Stimulated activated naive CD8-positive, alpha-beta T cell treated with anti-CD3 and anti-CD28 coated beads, Interleukin-15, amount 100 ng/mL, for 72 hours (primary cell): ENCODE measurements around the gene EXOC1L.
A peak's percentile ranks its signal among the peaks of the same experiment; 100 is the strongest.

Source experiments
- ATAC-seq: fragments of 150-1000 bp; cut with Tn5 transposase; 2 replicates; pipeline ENCODE4 v1.10.0; 2021; ENCODE audit warnings: mild to moderate bottlenecking, moderate library complexity
- DNase-seq, 2 donors: peaks; one replicate each; pipeline ENCODE4 v3.0.0; 2021 to 2022
- H3K27ac Mint-ChIP-seq, 2 donors: one replicate each; pipeline ENCODE4 v1.8.0; 2022; ENCODE audit warnings: mild to moderate bottlenecking in 2 of 2, mixed read lengths in 2 of 2, moderate library complexity in 2 of 2
- H3K27me3 Mint-ChIP-seq: one replicate; pipeline ENCODE4 v1.8.0; 2022; ENCODE audit warnings: mixed read lengths
- H3K4me1 Mint-ChIP-seq: one replicate; pipeline ENCODE4 v1.8.0; 2022; ENCODE audit warnings: mild to moderate bottlenecking, mixed read lengths
- H3K4me3 Mint-ChIP-seq, 2 donors: one replicate each; pipeline ENCODE4 v1.8.0; 2022; ENCODE audit warnings: mild to moderate bottlenecking in 2 of 2, mixed read lengths in 2 of 2, moderate library complexity in 1 of 2
- H3K9me3 Mint-ChIP-seq, 2 donors: one replicate each; pipeline ENCODE4 v1.8.0; 2022; ENCODE audit warnings: mixed read lengths in 2 of 2

The EXOC1L gene

GRCh38 chr4:55857586-55857985 lies 38.0 kb downstream of the EXOC1L start:
- no peak for DNase-seq
- Mint-ChIP-seq H3K27ac (no peak overlapping the region), H3K27me3 (no peaks in the 10 kb centered on the region), H3K9me3 (no peaks in the 10 kb centered on the region), H3K4me3 (no peak overlapping the region), H3K4me1 (peaks cover 15% of the 10 kb centered on the region)
- ATAC-seq: no peak

GRCh38 chr4:55859711-55860110 lies 40.1 kb downstream of the EXOC1L start:
- H3K9me3 Mint-ChIP-seq: no peaks in the 10 kb centered on the region
- DNase-seq (no peak), ATAC-seq (no peak)
- H3K4me1 Mint-ChIP-seq: peaks cover 8% of the 10 kb centered on the region
- no peak overlapping the region for H3K4me3 Mint-ChIP-seq
- no peaks in the 10 kb centered on the region for H3K27me3 Mint-ChIP-seq
- no peak overlapping the region for H3K27ac Mint-ChIP-seq

- Mint-ChIP-seq H3K27me3 (no peaks in the 10 kb centered on the region), H3K27ac (no peak overlapping the region), H3K4me3 (no peak overlapping the region), H3K4me1 (peaks cover 26% of the 10 kb centered on the region), H3K9me3 (no peaks in the 10 kb centered on the region)
- ATAC-seq (peak; percentile 59), DNase-seq (no peak)
These were observed 45.1 kb downstream of the EXOC1L start for GRCh38 chr4:55864577-55865223.

GRCh38 chr4:55865228-55865806 lies 45.7 kb downstream of the EXOC1L start:
- ATAC-seq: no peak

GRCh38 chr4:55866290-55866907 lies 46.8 kb downstream of the EXOC1L start:
- peak; percentile 94 for ATAC-seq

More at GRCh38 chr4:55865228-55865806, 45.7 kb downstream of the EXOC1L start:
- Mint-ChIP-seq H3K27me3 (no peaks in the 10 kb centered on the region), H3K9me3 (no peaks in the 10 kb centered on the region), H3K4me1 (peaks cover 26% of the 10 kb centered on the region), H3K27ac (no peak overlapping the region), H3K4me3 (no peak overlapping the region)
- DNase-seq: no peak

GRCh38 chr4:55866973-55867574 lies 47.5 kb downstream of the EXOC1L start:
- H3K4me3 Mint-ChIP-seq: no peak overlapping the region
- ATAC-seq (peak; percentile 80), DNase-seq (peak in 1 of 2 donors; percentile 26)
- H3K4me1 Mint-ChIP-seq: peaks cover 18% of the 10 kb centered on the region
- no peak overlapping the region for H3K27ac Mint-ChIP-seq
- H3K27me3 Mint-ChIP-seq: no peaks in the 10 kb centered on the region
- no peaks in the 10 kb centered on the region for H3K9me3 Mint-ChIP-seq

More at GRCh38 chr4:55866290-55866907, 46.8 kb downstream of the EXOC1L start:
- H3K9me3 Mint-ChIP-seq: no peaks in the 10 kb centered on the region
- H3K4me3 Mint-ChIP-seq: no peak overlapping the region
- H3K4me1 Mint-ChIP-seq: peaks cover 20% of the 10 kb centered on the region
- no peak for DNase-seq
- no peaks in the 10 kb centered on the region for H3K27me3 Mint-ChIP-seq
- H3K27ac Mint-ChIP-seq: peak overlapping the region in 1 of 2 donors; percentile 1

GRCh38 chr4:55868581-55869090 lies 49.0 kb downstream of the EXOC1L start:
- Mint-ChIP-seq H3K4me3 (no peak overlapping the region), H3K9me3 (no peaks in the 10 kb centered on the region), H3K27me3 (no peaks in the 10 kb centered on the region), H3K27ac (peak overlapping the region in 1 of 2 donors; percentile 69), H3K4me1 (peaks cover 18% of the 10 kb centered on the region)
- ATAC-seq (no peak), DNase-seq (no peak)

GRCh38 chr4:55871299-55871800 lies 51.8 kb downstream of the EXOC1L start:
- DNase-seq: no peak
- H3K9me3 Mint-ChIP-seq: no peaks in the 10 kb centered on the region

GRCh38 chr4:55874831-55875230 lies 55.2 kb downstream of the EXOC1L start:
- Mint-ChIP-seq H3K27me3 (no peaks in the 10 kb centered on the region), H3K9me3 (no peaks in the 10 kb centered on the region), H3K4me1 (no peaks in the 10 kb centered on the region), H3K4me3 (no peak overlapping the region), H3K27ac (no peak overlapping the region)
- no peak for ATAC-seq
- no peak for DNase-seq

More at GRCh38 chr4:55871299-55871800, 51.8 kb downstream of the EXOC1L start:
- Mint-ChIP-seq H3K4me3 (no peak overlapping the region), H3K27ac (no peak overlapping the region), H3K27me3 (no peaks in the 10 kb centered on the region), H3K4me1 (peaks cover 7% of the 10 kb centered on the region)
- ATAC-seq: no peak

GRCh38 chr4:55876387-55876786 lies 56.8 kb downstream of the EXOC1L start:
- Mint-ChIP-seq H3K4me3 (no peak overlapping the region), H3K27ac (no peak overlapping the region), H3K27me3 (no peaks in the 10 kb centered on the region), H3K9me3 (no peaks in the 10 kb centered on the region), H3K4me1 (no peaks in the 10 kb centered on the region)
- no peak for DNase-seq
- ATAC-seq: no peak

GRCh38 chr4:55879224-55879623 lies 59.6 kb downstream of the EXOC1L start:
- peak overlapping the region in 1 of 2 donors; percentile 13 for H3K27ac Mint-ChIP-seq
- no peak overlapping the region for H3K4me3 Mint-ChIP-seq
- no peak for DNase-seq
- ATAC-seq: no peak
- H3K9me3 Mint-ChIP-seq: no peaks in the 10 kb centered on the region
- no peaks in the 10 kb centered on the region for H3K27me3 Mint-ChIP-seq
- no peaks in the 10 kb centered on the region for H3K4me1 Mint-ChIP-seq

- no peaks in the 10 kb centered on the region for H3K4me1 Mint-ChIP-seq
- ATAC-seq: no peak
- no peaks in the 10 kb centered on the region for H3K9me3 Mint-ChIP-seq
- H3K27me3 Mint-ChIP-seq: no peaks in the 10 kb centered on the region
- DNase-seq: no peak
- H3K27ac Mint-ChIP-seq: peak overlapping the region in 1 of 2 donors; percentile 31
- H3K4me3 Mint-ChIP-seq: no peak overlapping the region
These were observed 61.2 kb downstream of the EXOC1L start for GRCh38 chr4:55880652-55881280.

GRCh38 chr4:55884093-55884850 lies 64.7 kb downstream of the EXOC1L start:
- no peaks in the 10 kb centered on the region for H3K27me3 Mint-ChIP-seq
- no peak overlapping the region for H3K4me3 Mint-ChIP-seq
- H3K27ac Mint-ChIP-seq: no peak overlapping the region
- no peaks in the 10 kb centered on the region for H3K4me1 Mint-ChIP-seq
- no peaks in the 10 kb centered on the region for H3K9me3 Mint-ChIP-seq
- DNase-seq: no peak
- no peak for ATAC-seq

- no peak overlapping the region for H3K4me3 Mint-ChIP-seq
- no peak for ATAC-seq
- H3K4me1 Mint-ChIP-seq: no peaks in the 10 kb centered on the region
- no peak for DNase-seq
- H3K27me3 Mint-ChIP-seq: no peaks in the 10 kb centered on the region
- no peaks in the 10 kb centered on the region for H3K9me3 Mint-ChIP-seq
- no peak overlapping the region for H3K27ac Mint-ChIP-seq
These were observed 65.2 kb downstream of the EXOC1L start for GRCh38 chr4:55884851-55885219.
